SK-N-SH (cell line): Measurements from ENCODE around the gene SURF1.

Source experiments
- CHD2 ChIP-seq: fragments of 150-350 bp; IDR thresholded peaks from 2 replicates; pipeline ENCODE4 v1.6.1; 2018; ENCODE audit warnings: low read length; ENCODE audit not compliant: partially characterized antibody
- GABPA ChIP-seq: IDR thresholded peaks from 2 replicates; pipeline ENCODE4 v1.4.0; 2012; ENCODE audit warnings: low read depth, mild to moderate bottlenecking
- JUND ChIP-seq: IDR thresholded peaks from 2 replicates; pipeline ENCODE4 v1.4.0; 2012
- NRF1 ChIP-seq: IDR thresholded peaks from 2 replicates; pipeline ENCODE4 v1.6.1; 2012; ENCODE audit warnings: low read depth, mild to moderate bottlenecking, low read length
- SIN3A ChIP-seq: IDR thresholded peaks from 2 replicates; pipeline ENCODE4 v1.6.1; 2012; ENCODE audit warnings: low read depth, mild to moderate bottlenecking, low read length, moderate library complexity, borderline replicate concordance
- USF2 ChIP-seq: fragments of 150-350 bp; IDR thresholded peaks from 2 replicates; pipeline ENCODE4 v1.6.1; 2017; ENCODE audit warnings: antibody characterized with exemption, low read length, low read depth, borderline replicate concordance
- TF ChIP-seq, protein P1 (sequence below): fragments of 200-600 bp; sonication (generic); IDR thresholded peaks from 2 replicates; pipeline ENCODE4 v1.6.1; 2017; ENCODE audit warnings: antibody characterized with exemption, mild to moderate bottlenecking, moderate library complexity
- TF ChIP-seq, protein P2 (sequence below): IDR thresholded peaks from 2 replicates; pipeline ENCODE4 v1.6.1; 2012; ENCODE audit warnings: mild to moderate bottlenecking, low read depth, low read length, moderate library complexity

DNA sequence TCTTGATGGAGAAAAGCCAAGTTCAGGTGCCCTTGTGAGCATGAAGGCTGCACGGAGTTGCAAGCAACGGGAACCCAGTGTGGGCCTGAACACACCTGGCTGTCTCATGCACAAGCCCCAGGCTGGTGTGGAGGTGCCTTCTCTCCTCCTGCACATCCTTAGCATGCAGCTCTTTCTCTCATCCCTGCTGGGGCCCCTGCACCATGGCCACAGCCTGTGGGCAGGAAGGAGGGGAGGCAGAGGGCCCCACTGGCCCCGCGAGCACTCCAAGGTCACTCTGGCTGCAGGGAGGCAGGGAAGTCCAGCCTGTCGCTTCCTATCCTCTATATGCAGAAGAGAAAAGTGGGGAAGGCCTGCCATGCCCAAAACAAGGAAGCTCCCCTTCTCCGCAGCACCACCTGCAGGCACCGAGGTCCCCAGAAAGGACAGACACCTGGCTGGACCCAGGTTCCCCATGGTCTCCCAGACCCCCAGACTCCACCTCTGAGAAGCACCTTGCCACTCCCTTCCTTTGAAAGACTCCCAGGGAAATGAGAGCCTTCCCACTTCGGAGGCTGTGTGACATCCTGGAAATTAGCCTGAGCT lies 38.5 kb upstream of the SURF1 start:
- TF ChIP-seq CHD2 (no peak), USF2 (no peak), NRF1 (no peak), JUND (no peak), SIN3A (no peak), GABPA (no peak)
- TF ChIP-seq, protein P1, sequence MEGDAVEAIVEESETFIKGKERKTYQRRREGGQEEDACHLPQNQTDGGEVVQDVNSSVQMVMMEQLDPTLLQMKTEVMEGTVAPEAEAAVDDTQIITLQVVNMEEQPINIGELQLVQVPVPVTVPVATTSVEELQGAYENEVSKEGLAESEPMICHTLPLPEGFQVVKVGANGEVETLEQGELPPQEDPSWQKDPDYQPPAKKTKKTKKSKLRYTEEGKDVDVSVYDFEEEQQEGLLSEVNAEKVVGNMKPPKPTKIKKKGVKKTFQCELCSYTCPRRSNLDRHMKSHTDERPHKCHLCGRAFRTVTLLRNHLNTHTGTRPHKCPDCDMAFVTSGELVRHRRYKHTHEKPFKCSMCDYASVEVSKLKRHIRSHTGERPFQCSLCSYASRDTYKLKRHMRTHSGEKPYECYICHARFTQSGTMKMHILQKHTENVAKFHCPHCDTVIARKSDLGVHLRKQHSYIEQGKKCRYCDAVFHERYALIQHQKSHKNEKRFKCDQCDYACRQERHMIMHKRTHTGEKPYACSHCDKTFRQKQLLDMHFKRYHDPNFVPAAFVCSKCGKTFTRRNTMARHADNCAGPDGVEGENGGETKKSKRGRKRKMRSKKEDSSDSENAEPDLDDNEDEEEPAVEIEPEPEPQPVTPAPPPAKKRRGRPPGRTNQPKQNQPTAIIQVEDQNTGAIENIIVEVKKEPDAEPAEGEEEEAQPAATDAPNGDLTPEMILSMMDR = no peak
- TF ChIP-seq, protein P2, sequence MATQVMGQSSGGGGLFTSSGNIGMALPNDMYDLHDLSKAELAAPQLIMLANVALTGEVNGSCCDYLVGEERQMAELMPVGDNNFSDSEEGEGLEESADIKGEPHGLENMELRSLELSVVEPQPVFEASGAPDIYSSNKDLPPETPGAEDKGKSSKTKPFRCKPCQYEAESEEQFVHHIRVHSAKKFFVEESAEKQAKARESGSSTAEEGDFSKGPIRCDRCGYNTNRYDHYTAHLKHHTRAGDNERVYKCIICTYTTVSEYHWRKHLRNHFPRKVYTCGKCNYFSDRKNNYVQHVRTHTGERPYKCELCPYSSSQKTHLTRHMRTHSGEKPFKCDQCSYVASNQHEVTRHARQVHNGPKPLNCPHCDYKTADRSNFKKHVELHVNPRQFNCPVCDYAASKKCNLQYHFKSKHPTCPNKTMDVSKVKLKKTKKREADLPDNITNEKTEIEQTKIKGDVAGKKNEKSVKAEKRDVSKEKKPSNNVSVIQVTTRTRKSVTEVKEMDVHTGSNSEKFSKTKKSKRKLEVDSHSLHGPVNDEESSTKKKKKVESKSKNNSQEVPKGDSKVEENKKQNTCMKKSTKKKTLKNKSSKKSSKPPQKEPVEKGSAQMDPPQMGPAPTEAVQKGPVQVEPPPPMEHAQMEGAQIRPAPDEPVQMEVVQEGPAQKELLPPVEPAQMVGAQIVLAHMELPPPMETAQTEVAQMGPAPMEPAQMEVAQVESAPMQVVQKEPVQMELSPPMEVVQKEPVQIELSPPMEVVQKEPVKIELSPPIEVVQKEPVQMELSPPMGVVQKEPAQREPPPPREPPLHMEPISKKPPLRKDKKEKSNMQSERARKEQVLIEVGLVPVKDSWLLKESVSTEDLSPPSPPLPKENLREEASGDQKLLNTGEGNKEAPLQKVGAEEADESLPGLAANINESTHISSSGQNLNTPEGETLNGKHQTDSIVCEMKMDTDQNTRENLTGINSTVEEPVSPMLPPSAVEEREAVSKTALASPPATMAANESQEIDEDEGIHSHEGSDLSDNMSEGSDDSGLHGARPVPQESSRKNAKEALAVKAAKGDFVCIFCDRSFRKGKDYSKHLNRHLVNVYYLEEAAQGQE = no peak
